Parathyroid adenoma (tissue), 2 donors: ENCODE measurements around the gene SMPD1.
"Not testable (repeated sequence)": the region's sequence is repeated elsewhere in the genome, so short reads cannot be mapped to it uniquely, and the experiment has no call there.

Experiments
- H2AFZ ChIP-seq: fragments of 300-600 bp; sonication (generic); one replicate; pipeline ENCODE4 v1.7.0; 2017; ENCODE audit warnings: antibody characterized with exemption, mild to moderate bottlenecking
- H3K27ac ChIP-seq: fragments of 300-600 bp; sonication (generic); one replicate; pipeline ENCODE4 v1.7.0; 2017
- H3K27me3 ChIP-seq: fragments of 300-600 bp; sonication (generic); one replicate; pipeline ENCODE4 v1.7.0; 2017; ENCODE audit warnings: low read length; ENCODE audit not compliant: control insufficient read depth, insufficient read depth
- H3K36me3 ChIP-seq: fragments of 300-600 bp; sonication (generic); one replicate; pipeline ENCODE4 v1.7.0; 2017; ENCODE audit warnings: low read length; ENCODE audit not compliant: control insufficient read depth, insufficient read depth
- H3K4me1 ChIP-seq: fragments of 300-600 bp; sonication (generic); one replicate; pipeline ENCODE4 v1.7.0; 2017; ENCODE audit warnings: control low read depth
- H3K4me2 ChIP-seq: fragments of 300-600 bp; sonication (generic); one replicate; pipeline ENCODE4 v1.7.0; 2017; ENCODE audit warnings: low read length
- H3K4me3 ChIP-seq: fragments of 300-600 bp; sonication (generic); one replicate; pipeline ENCODE4 v1.7.0; 2017; ENCODE audit warnings: low read depth, low read length
- H3K79me2 ChIP-seq: fragments of 300-600 bp; sonication (generic); one replicate; pipeline ENCODE4 v1.7.0; 2017; ENCODE audit warnings: control low read depth
- H3K9ac ChIP-seq: fragments of 300-600 bp; sonication (generic); one replicate; pipeline ENCODE4 v1.7.0; 2017; ENCODE audit warnings: mild to moderate bottlenecking
- H3K9me3 ChIP-seq: fragments of 300-600 bp; sonication (generic); one replicate; pipeline ENCODE4 v1.7.0; 2017; ENCODE audit warnings: low read length; ENCODE audit not compliant: control insufficient read depth
- TF ChIP-seq, protein P1 (sequence below): fragments of 300-600 bp; sonication (generic); IDR thresholded peaks from one replicate; pipeline ENCODE4 v1.7.0; 2017; ENCODE audit warnings: antibody characterized with exemption, mild to moderate bottlenecking
- donor health status: primary hyperparathyroidism.

The SMPD1 gene

DNA sequence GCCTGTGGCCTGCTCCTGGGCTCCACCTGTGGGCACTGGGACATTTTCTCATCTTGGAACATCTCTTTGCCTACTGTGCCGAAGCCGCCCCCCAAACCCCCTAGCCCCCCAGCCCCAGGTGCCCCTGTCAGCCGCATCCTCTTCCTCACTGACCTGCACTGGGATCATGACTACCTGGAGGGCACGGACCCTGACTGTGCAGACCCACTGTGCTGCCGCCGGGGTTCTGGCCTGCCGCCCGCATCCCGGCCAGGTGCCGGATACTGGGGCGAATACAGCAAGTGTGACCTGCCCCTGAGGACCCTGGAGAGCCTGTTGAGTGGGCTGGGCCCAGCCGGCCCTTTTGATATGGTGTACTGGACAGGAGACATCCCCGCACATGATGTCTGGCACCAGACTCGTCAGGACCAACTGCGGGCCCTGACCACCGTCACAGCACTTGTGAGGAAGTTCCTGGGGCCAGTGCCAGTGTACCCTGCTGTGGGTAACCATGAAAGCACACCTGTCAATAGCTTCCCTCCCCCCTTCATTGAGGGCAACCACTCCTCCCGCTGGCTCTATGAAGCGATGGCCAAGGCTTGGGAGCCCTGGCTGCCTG is 1.4 kb downstream of the SMPD1 start:
- H3K4me2 ChIP-seq = no peak overlapping the region
- H3K4me3 ChIP-seq = no peak overlapping the region
- no peaks in the 10 kb centered on the region for H3K79me2 ChIP-seq
- H3K27ac ChIP-seq = no peak overlapping the region
- H3K4me1 ChIP-seq = peaks cover 3% of the 10 kb centered on the region
- H3K36me3 ChIP-seq = no peaks in the 10 kb centered on the region
- H2AFZ ChIP-seq = no peak overlapping the region
- H3K9ac ChIP-seq = no peak overlapping the region
- H3K27me3 ChIP-seq = no peaks in the 10 kb centered on the region
- TF ChIP-seq, protein P1, sequence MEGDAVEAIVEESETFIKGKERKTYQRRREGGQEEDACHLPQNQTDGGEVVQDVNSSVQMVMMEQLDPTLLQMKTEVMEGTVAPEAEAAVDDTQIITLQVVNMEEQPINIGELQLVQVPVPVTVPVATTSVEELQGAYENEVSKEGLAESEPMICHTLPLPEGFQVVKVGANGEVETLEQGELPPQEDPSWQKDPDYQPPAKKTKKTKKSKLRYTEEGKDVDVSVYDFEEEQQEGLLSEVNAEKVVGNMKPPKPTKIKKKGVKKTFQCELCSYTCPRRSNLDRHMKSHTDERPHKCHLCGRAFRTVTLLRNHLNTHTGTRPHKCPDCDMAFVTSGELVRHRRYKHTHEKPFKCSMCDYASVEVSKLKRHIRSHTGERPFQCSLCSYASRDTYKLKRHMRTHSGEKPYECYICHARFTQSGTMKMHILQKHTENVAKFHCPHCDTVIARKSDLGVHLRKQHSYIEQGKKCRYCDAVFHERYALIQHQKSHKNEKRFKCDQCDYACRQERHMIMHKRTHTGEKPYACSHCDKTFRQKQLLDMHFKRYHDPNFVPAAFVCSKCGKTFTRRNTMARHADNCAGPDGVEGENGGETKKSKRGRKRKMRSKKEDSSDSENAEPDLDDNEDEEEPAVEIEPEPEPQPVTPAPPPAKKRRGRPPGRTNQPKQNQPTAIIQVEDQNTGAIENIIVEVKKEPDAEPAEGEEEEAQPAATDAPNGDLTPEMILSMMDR = no peak
- H3K9me3 ChIP-seq = no peaks in the 10 kb centered on the region

DNA sequence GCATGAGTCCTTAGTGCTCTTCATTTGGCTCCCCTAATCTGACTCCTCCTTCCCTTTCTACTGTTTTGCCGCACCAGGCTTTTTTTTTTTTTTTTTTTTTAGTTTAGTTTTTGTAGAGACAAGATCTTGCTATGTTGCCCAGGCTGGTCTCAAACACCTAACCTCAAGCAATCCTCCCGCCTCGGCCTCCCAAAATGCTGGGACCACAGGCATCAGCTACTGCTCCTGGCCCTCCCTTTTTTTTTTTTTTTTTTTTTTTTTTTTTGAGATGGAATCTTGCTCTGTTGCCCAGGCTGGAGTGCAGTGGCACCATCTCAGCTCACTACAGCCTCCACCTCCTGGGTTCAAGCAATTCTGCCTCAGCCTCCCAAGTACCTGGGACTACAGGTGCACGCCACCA is 2.0 kb downstream of the SMPD1 start:
- not testable (repeated sequence) for H3K27ac ChIP-seq

DNA sequence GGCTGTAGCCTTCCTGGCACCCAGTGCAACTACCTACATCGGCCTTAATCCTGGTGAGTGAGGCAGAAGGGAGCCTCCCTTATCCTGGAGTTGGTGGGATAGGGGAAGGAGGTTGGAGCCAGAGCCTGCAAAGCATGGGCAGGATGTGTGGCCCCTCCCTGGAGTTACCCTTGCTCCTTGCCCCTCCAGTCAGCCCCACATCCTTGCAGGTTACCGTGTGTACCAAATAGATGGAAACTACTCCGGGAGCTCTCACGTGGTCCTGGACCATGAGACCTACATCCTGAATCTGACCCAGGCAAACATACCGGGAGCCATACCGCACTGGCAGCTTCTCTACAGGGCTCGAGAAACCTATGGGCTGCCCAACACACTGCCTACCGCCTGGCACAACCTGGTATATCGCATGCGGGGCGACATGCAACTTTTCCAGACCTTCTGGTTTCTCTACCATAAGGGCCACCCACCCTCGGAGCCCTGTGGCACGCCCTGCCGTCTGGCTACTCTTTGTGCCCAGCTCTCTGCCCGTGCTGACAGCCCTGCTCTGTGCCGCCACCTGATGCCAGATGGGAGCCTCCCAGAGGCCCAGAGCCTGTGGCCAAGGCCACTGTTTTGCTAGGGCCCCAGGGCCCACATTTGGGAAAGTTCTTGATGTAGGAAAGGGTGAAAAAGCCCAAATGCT is 3.9 kb downstream of the SMPD1 start:
- H3K9ac ChIP-seq = no peak overlapping the region
- H3K27ac ChIP-seq = no peak overlapping the region
- peaks cover 3% of the 10 kb centered on the region for H3K4me1 ChIP-seq
- H3K9me3 ChIP-seq = no peaks in the 10 kb centered on the region
- no peak overlapping the region for H3K4me2 ChIP-seq
- no peaks in the 10 kb centered on the region for H3K79me2 ChIP-seq
- TF ChIP-seq, protein P1 = no peak
- H2AFZ ChIP-seq = no peak overlapping the region
- H3K4me3 ChIP-seq = no peak overlapping the region
- H3K27me3 ChIP-seq = no peaks in the 10 kb centered on the region
- no peaks in the 10 kb centered on the region for H3K36me3 ChIP-seq

More for the DNA sequence above, 2.0 kb downstream of the SMPD1 start:
- not testable (repeated sequence) for H3K36me3 ChIP-seq, H3K4me1 ChIP-seq, H3K4me2 ChIP-seq, H2AFZ ChIP-seq, H3K27me3 ChIP-seq, H3K4me3 ChIP-seq, H3K79me2 ChIP-seq, H3K9me3 ChIP-seq, H3K9ac ChIP-seq

DNA sequence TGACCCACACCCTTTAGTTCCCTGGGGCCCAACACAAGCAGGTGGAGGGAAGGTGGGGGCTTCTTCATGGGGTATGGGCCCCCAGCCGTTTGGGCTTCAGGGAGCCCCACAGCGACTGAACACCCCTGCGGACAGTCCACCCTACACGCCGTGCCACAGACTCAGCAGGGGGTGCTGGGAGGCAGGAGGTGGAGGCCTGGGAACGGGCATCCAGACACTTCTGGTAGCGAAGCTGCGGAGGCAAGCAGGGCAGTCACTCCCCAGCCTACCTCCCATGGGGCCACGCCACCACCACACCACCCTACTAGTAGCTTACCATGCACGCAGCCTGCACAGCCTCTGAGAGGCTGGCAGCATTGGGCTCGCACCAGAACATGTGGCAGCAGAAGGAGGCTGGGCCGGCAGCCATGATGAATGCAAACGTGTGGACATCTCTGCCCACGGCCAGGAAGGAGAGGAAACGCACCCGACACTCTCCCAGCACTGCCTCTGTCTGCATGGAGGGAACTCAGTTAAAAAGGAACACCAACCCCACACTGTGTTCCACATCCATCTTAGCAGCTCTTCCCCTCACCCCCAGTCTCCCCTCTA is 5.3 kb downstream of the SMPD1 start:
- no peak overlapping the region for H3K4me2 ChIP-seq
- no peak overlapping the region for H3K4me3 ChIP-seq
- H3K79me2 ChIP-seq = no peaks in the 10 kb centered on the region
- no peak overlapping the region for H3K9ac ChIP-seq
- no peaks in the 10 kb centered on the region for H3K27me3 ChIP-seq
- no peaks in the 10 kb centered on the region for H3K9me3 ChIP-seq
- H2AFZ ChIP-seq = no peak overlapping the region
- H3K27ac ChIP-seq = no peak overlapping the region
- no peaks in the 10 kb centered on the region for H3K36me3 ChIP-seq
- TF ChIP-seq, protein P1 = no peak
- H3K4me1 ChIP-seq = no peaks in the 10 kb centered on the region

DNA sequence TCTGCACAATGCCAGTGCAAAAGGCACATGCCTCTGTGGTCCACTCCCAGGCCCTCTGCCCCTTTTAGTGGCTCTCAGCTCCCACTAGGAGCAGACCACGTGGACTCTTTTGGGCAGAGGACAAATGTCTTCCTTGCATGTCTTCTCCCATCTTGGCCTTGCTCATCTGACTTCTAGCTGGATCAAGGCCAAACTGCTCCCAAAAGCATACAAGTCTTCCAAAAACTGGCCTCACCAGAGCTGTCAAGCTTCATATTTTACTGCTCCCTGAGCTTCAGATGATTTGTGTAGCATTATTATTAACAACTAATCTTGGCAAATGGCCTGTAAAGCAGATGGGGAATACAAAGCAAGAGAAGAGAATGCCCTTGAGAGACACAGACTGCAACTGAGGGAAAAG is 6.9 kb downstream of the SMPD1 start:
- no peak overlapping the region for H3K4me2 ChIP-seq
- no peaks in the 10 kb centered on the region for H3K9me3 ChIP-seq
- no peak overlapping the region for H3K27ac ChIP-seq
- no peak overlapping the region for H3K9ac ChIP-seq
- no peaks in the 10 kb centered on the region for H3K4me1 ChIP-seq
- no peaks in the 10 kb centered on the region for H3K27me3 ChIP-seq
- H3K4me3 ChIP-seq = no peak overlapping the region
- H3K79me2 ChIP-seq = no peaks in the 10 kb centered on the region
- TF ChIP-seq, protein P1 = no peak
- H3K36me3 ChIP-seq = no peaks in the 10 kb centered on the region
- H2AFZ ChIP-seq = no peak overlapping the region
